Measurements from ENCODE around the gene DPH2. TPM values are rescaled to one million over a fixed set of nuclear protein-coding genes. Genes with fewer than 3 reads are reported as not detected.

Gene DPH2
- polyA plus RNA-seq, 3 donors: 13.0 to 23.6 (median 14.1) TPM

- H3K4me1 ChIP-seq (ENCODE audit: control insufficient read depth in 1 of 2, insufficient read depth in 2 of 2, low read length in 2 of 2): no peaks in the 10 kb centered on the region
- H3K79me2 ChIP-seq (ENCODE audit: insufficient read depth, low read length): no peaks in the 10 kb centered on the region
- Mint-ChIP-seq H3K27ac (no peak overlapping the region), H3K9me3 (no peaks in the 10 kb centered on the region), H3K4me3 (no peak overlapping the region), H3K4me1 (no peaks in the 10 kb centered on the region), H3K36me3 (no peaks in the 10 kb centered on the region), H3K27me3 (ENCODE audit: low read depth in 3 of 3) (peaks cover 2 to 8% (median 5%) of the 10 kb centered on the region in 3 donors)
- no peak overlapping the region for H2AFZ ChIP-seq (ENCODE audit: insufficient read depth, low read depth, low read length, poor library complexity, severe bottlenecking)
- no peak for TF ChIP-seq CTCF (IDR thresholded peaks at IDR 0.05)
- H4K20me1 ChIP-seq (ENCODE audit: insufficient read depth, low read length): no peaks in the 10 kb centered on the region
- no peaks in the 10 kb centered on the region for H3K27me3 ChIP-seq (ENCODE audit: control insufficient read depth in 2 of 2, insufficient read depth in 2 of 2, low read length in 2 of 2)
- H3K4me2 ChIP-seq (replicated peaks; ENCODE audit: extremely low read depth, low read length, poor library complexity, severe bottlenecking): no peak overlapping the region
- H3K36me3 ChIP-seq (replicated peaks in 1 of 2; ENCODE audit: control insufficient read depth in 1 of 2, insufficient read depth in 2 of 2, low read length in 2 of 2): no peaks in the 10 kb centered on the region
- intact Hi-C loops (cut with micrococcal nuclease): no loop called here
- DNase-seq: no peak
- no peaks in the 10 kb centered on the region for H3K9me3 ChIP-seq (replicated peaks in 1 of 2; ENCODE audit: control insufficient read depth in 1 of 2, insufficient read depth in 1 of 2, low read length in 2 of 2)
- H3K4me3 ChIP-seq (replicated peaks in 1 of 3; ENCODE audit: low read depth in 2 of 3, low read length in 3 of 3): no peak overlapping the region
- 86% methylated on average over 5 of the region's 8 CpGs for WGBS (ENCODE audit: insufficient coverage)
- H3K9ac ChIP-seq (ENCODE audit: insufficient read depth, low read length, poor library complexity, severe bottlenecking): no peak overlapping the region
- no peak overlapping the region for H3K27ac ChIP-seq (ENCODE audit: low read depth in 1 of 2, low read length in 2 of 2)
Observed at GRCh38 chr1:44002165-44002564, 32.4 kb downstream of the DPH2 start.

GRCh38 chr1:44002606-44003157 lies 32.9 kb downstream of the DPH2 start:
- Histone ChIP-seq H3K9me3 (replicated peaks in 1 of 2; ENCODE audit: control insufficient read depth in 1 of 2, insufficient read depth in 1 of 2, low read length in 2 of 2) (no peaks in the 10 kb centered on the region), H2AFZ (ENCODE audit: insufficient read depth, low read depth, low read length, poor library complexity, severe bottlenecking) (no peak overlapping the region), H4K20me1 (ENCODE audit: insufficient read depth, low read length) (no peaks in the 10 kb centered on the region), H3K79me2 (ENCODE audit: insufficient read depth, low read length) (no peaks in the 10 kb centered on the region), H3K27ac (ENCODE audit: low read depth in 1 of 2, low read length in 2 of 2) (no peak overlapping the region), H3K9ac (ENCODE audit: insufficient read depth, low read length, poor library complexity, severe bottlenecking) (no peak overlapping the region), H3K4me3 (replicated peaks in 1 of 3; ENCODE audit: low read depth in 2 of 3, low read length in 3 of 3) (no peak overlapping the region), H3K36me3 (replicated peaks in 1 of 2; ENCODE audit: control insufficient read depth in 1 of 2, insufficient read depth in 2 of 2, low read length in 2 of 2) (no peaks in the 10 kb centered on the region), H3K27me3 (ENCODE audit: control insufficient read depth in 2 of 2, insufficient read depth in 2 of 2, low read length in 2 of 2) (no peaks in the 10 kb centered on the region), H3K4me1 (ENCODE audit: control insufficient read depth in 1 of 2, insufficient read depth in 2 of 2, low read length in 2 of 2) (no peaks in the 10 kb centered on the region), H3K4me2 (replicated peaks; ENCODE audit: extremely low read depth, low read length, poor library complexity, severe bottlenecking) (no peak overlapping the region)
- no peaks in the 10 kb centered on the region for H3K9me3 Mint-ChIP-seq
- H3K27ac Mint-ChIP-seq: no peak overlapping the region
- intact Hi-C loops (cut with micrococcal nuclease): no loop called here
- no peak for DNase-seq
- 97% methylated on average over 9 of the region's 14 CpGs for WGBS (ENCODE audit: insufficient coverage)
- H3K4me1 Mint-ChIP-seq: no peaks in the 10 kb centered on the region
- TF ChIP-seq CTCF (IDR thresholded peaks at IDR 0.05): peak; percentile 24
- H3K27me3 Mint-ChIP-seq (ENCODE audit: low read depth in 3 of 3): peaks cover 3 to 8% (median 6%) of the 10 kb centered on the region in 3 donors
- no peaks in the 10 kb centered on the region for H3K36me3 Mint-ChIP-seq
- no peak overlapping the region for H3K4me3 Mint-ChIP-seq
